Osteoblast (primary cell): Measurements from ENCODE around the gene DIRAS1. TPM values are rescaled to one million over a fixed set of nuclear protein-coding genes. Genes with fewer than 3 reads are reported as not detected.

ENCODE experiments used
- DNase-seq: peaks from one replicate; pipeline ENCODE4 v3.0.0; 2011; ENCODE audit warnings: low spot score, mixed read lengths; ENCODE audit not compliant: insufficient read length; ENCODE audit errors: missing footprints
- H2AFZ ChIP-seq: 2 replicates; pipeline ENCODE4 v1.6.0; 2011; ENCODE audit warnings: mild to moderate bottlenecking, low read length
- H3K27ac ChIP-seq: 2 replicates; pipeline ENCODE4 v1.5.1; 2011; ENCODE audit warnings: mild to moderate bottlenecking, low read depth, low read length, moderate library complexity
- H3K27me3 ChIP-seq: 2 replicates; pipeline ENCODE4 v1.6.0; 2012; ENCODE audit warnings: mild to moderate bottlenecking, control low read depth, inconsistent platforms, low read length, moderate library complexity; ENCODE audit not compliant: insufficient read depth
- H3K36me3 ChIP-seq: 2 replicates; pipeline ENCODE4 v1.5.1; 2011; ENCODE audit warnings: mild to moderate bottlenecking, low read length, control low read depth, moderate library complexity; ENCODE audit not compliant: insufficient read depth
- H3K4me1 ChIP-seq: 2 replicates; pipeline ENCODE4 v1.5.1; 2011; ENCODE audit warnings: mild to moderate bottlenecking, low read length, control low read depth, moderate library complexity; ENCODE audit not compliant: insufficient read depth
- H3K4me2 ChIP-seq: 2 replicates; pipeline ENCODE4 v1.6.0; 2011; ENCODE audit warnings: mild to moderate bottlenecking, low read length; ENCODE audit not compliant: insufficient read depth
- H3K4me3 ChIP-seq: fragments of 200-600 bp; sonication (generic); 3 replicates; pipeline ENCODE4 v1.5.1; 2012; ENCODE audit warnings: mild to moderate bottlenecking, low read length, inconsistent platforms; ENCODE audit not compliant: insufficient read depth
- H3K79me2 ChIP-seq: 2 replicates; pipeline ENCODE4 v1.6.0; 2012; ENCODE audit warnings: mild to moderate bottlenecking, low read length, control low read depth, inconsistent platforms; ENCODE audit not compliant: insufficient read depth
- H3K9me3 ChIP-seq: 2 replicates; pipeline ENCODE4 v1.5.1; 2011; ENCODE audit warnings: low read depth, low read length, control low read depth
- H4K20me1 ChIP-seq: 2 replicates; pipeline ENCODE4 v1.6.0; 2012; ENCODE audit warnings: mild to moderate bottlenecking, low read length, control low read depth; ENCODE audit not compliant: insufficient read depth
- total RNA-seq: library from RNA; depleted of rRNA; stranded (reverse); fragments of >200 nt; gene quantifications from 2 replicates; pipeline ENCODE4 v1.2.3, GENCODE V29; 2012
- TF ChIP-seq, protein P1 (sequence below): IDR thresholded peaks from 2 replicates; pipeline ENCODE4 v1.5.1; 2011; ENCODE audit warnings: mild to moderate bottlenecking, low read depth, low read length, moderate library complexity; ENCODE audit errors: extremely low read depth

Gene DIRAS1
- total RNA-seq, 1 donor = 14.8 TPM

DNA sequence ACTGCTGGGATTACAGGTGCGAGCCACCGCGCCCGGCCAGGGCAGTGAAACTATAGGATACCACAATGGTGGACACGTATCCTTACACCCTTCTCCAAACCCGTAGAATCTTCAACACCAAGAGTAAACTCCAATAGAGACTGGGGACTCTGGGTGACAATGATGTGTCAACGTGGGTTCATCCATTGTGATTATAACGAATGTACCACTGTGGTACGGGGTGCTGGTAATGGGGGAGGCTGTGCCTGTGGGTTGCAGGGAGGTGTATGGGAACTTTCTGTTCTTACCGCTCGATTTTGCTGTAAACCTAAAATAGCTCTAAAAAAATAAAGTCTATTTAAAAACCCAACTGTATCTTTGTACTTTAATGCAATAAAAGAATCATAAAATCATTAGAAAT lies 30.3 kb downstream of the DIRAS1 start:
- Histone ChIP-seq H3K27ac (no peak overlapping the region), H3K36me3 (no peaks in the 10 kb centered on the region), H3K4me2 (no peak overlapping the region), H3K4me3 (no peak overlapping the region), H3K4me1 (no peaks in the 10 kb centered on the region), H3K9me3 (no peaks in the 10 kb centered on the region), H2AFZ (no peak overlapping the region), H3K79me2 (no peaks in the 10 kb centered on the region), H4K20me1 (no peaks in the 10 kb centered on the region), H3K27me3 (no peaks in the 10 kb centered on the region)
- TF ChIP-seq, protein P1, sequence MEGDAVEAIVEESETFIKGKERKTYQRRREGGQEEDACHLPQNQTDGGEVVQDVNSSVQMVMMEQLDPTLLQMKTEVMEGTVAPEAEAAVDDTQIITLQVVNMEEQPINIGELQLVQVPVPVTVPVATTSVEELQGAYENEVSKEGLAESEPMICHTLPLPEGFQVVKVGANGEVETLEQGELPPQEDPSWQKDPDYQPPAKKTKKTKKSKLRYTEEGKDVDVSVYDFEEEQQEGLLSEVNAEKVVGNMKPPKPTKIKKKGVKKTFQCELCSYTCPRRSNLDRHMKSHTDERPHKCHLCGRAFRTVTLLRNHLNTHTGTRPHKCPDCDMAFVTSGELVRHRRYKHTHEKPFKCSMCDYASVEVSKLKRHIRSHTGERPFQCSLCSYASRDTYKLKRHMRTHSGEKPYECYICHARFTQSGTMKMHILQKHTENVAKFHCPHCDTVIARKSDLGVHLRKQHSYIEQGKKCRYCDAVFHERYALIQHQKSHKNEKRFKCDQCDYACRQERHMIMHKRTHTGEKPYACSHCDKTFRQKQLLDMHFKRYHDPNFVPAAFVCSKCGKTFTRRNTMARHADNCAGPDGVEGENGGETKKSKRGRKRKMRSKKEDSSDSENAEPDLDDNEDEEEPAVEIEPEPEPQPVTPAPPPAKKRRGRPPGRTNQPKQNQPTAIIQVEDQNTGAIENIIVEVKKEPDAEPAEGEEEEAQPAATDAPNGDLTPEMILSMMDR = no peak
- DNase-seq = peak; percentile 67

DNA sequence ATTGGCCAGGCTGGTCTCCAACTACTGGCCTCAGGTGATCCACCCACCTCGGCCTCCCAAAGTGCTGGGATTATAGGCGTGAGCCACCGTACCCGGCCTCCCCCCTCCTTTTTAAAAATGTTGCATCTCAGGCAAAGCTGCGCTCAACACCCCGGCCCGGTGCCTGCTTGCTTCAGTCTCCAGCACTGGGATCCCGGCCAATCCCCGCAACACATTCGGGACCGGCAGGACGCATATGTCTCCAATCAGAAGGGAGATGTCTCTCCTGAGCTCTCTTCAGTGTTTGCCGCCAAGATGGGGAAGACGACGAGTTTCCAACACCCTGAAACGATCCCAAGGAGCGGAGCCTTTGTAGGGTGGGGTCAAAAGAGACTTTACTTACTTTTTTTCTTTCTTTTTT lies 34.8 kb downstream of the DIRAS1 start:
- TF ChIP-seq, protein P1 = no peak
- Histone ChIP-seq H3K4me2 (no peak overlapping the region), H3K79me2 (no peaks in the 10 kb centered on the region), H3K9me3 (no peaks in the 10 kb centered on the region), H3K4me3 (no peak overlapping the region), H2AFZ (no peak overlapping the region), H4K20me1 (no peaks in the 10 kb centered on the region), H3K27ac (no peak overlapping the region), H3K36me3 (no peaks in the 10 kb centered on the region), H3K27me3 (no peaks in the 10 kb centered on the region), H3K4me1 (no peaks in the 10 kb centered on the region)
- peak; percentile 36 for DNase-seq

DNA sequence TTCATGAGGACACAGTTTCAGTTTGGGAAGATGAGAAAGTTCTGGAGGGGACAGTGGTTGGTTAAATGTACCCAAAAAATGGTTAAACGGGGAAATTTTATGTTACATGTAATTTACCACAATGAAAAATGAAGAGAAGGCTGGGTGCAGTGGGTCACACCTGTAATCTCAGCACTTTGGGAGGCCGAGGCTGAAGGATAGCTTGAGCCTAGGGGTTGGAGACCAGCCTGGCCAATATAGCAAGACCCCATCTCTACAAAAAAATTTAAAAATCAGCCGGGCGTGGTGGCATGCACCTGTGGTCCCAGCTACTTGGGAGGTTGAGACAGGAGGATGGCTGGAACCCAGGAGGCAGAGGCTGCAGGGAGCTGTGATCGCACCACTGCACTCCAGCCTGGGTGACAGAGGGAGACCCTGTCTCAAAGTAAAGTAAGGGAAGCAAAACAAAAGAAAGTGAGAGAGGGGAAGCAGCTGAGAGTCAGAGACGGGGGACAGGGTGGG lies 35.9 kb downstream of the DIRAS1 start:
- Histone ChIP-seq H3K36me3 (no peaks in the 10 kb centered on the region), H3K4me2 (no peak overlapping the region), H2AFZ (no peak overlapping the region), H3K4me3 (no peak overlapping the region), H3K27ac (no peak overlapping the region), H3K4me1 (no peaks in the 10 kb centered on the region), H3K9me3 (no peaks in the 10 kb centered on the region), H3K79me2 (no peaks in the 10 kb centered on the region), H3K27me3 (no peaks in the 10 kb centered on the region), H4K20me1 (no peaks in the 10 kb centered on the region)
- TF ChIP-seq, protein P1 = no peak
- DNase-seq = no peak

DNA sequence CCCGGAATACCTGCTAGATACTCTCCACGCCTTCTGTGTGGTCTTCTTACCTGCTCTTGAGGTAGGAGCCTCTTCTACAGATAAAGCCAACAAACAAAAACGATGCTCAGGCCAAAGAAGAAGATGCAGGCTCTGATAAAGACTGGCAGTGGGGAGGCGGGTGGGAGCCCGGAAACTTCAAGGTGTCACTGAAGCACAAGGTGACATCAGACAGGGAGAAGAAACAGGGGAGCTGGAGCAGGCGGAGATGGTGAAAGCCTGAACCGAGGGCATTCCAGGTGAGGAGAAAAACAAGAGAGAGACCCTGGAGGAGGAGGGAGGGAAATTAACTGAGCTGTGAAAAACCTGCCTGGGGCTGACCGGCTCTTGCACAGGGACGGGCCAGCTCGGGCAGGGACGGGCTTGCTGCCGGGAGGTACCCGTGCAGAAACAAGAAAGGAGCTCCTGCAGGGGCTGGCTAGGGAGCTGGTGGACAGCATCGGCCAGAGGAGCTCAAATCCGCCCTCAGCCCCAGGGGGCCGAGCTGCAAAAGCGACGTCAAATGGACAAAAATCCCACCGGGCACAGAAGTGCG lies 37.7 kb downstream of the DIRAS1 start:
- no peaks in the 10 kb centered on the region for H3K36me3 ChIP-seq
- DNase-seq = no peak
- no peak overlapping the region for H3K27ac ChIP-seq
- no peak overlapping the region for H3K4me2 ChIP-seq
- no peaks in the 10 kb centered on the region for H4K20me1 ChIP-seq
- no peak overlapping the region for H2AFZ ChIP-seq
- no peak overlapping the region for H3K4me3 ChIP-seq
- H3K4me1 ChIP-seq = no peaks in the 10 kb centered on the region
- no peaks in the 10 kb centered on the region for H3K79me2 ChIP-seq
- H3K27me3 ChIP-seq = no peaks in the 10 kb centered on the region
- no peaks in the 10 kb centered on the region for H3K9me3 ChIP-seq
- TF ChIP-seq, protein P1 = no peak
